SK-N-SH (cell line): ENCODE results near the gene ACOXL. TPM values are rescaled to one million over a fixed set of nuclear protein-coding genes. Genes with fewer than 3 reads are reported as not detected.
A peak's percentile ranks its signal among the peaks of the same experiment; 100 is the strongest.

Experiments used
- CTCF ChIA-PET: fragments of 300-600, 350-600 bp; formaldehyde crosslinking; extraction: SDS; loops from one replicate; lab custom pipeline; 2021; lab: Yijun Ruan, JAX
- POLR2A ChIA-PET: fragments of 350-600 bp; sonication (Branson Sonifier 250); formaldehyde crosslinking; extraction: SDS; loops from one replicate; lab custom pipeline; 2020; ENCODE audit warnings: antibody characterized with exemption, inconsistent platforms; lab: Yijun Ruan, JAX
- DNase-seq: peaks from one replicate; pipeline ENCODE4 v3.0.0; 2012
- H2AFZ ChIP-seq: fragments of 200-600 bp; sonication (generic); 2 replicates; pipeline ENCODE4 v1.8.1; 2016; ENCODE audit warnings: antibody characterized with exemption, mild to moderate bottlenecking, low read depth
- H3F3A ChIP-seq: fragments of 200-600 bp; sonication (generic); replicated peaks from 2 replicates; pipeline ENCODE3; 2016; ENCODE audit warnings: antibody characterized with exemption, mild to moderate bottlenecking; ENCODE audit not compliant: insufficient read depth
- H3K27ac ChIP-seq, 2 experiments: fragments of 200-500 bp in 1 of 2; fragments of 200-600 bp in 1 of 2; sonication (Bioruptor generic) in 1 of 2; sonication (generic), shearing (Covaris generic) in 1 of 2; 2 replicates each; pipeline versions ENCODE4 v1.5.1 to v1.6.1; 2014 to 2016; ENCODE audit warnings: low read depth in 2 of 2, inconsistent platforms in 1 of 2, low read length in 1 of 2, mild to moderate bottlenecking in 1 of 2, mixed read lengths in 1 of 2
- H3K27me3 ChIP-seq: fragments of 200-600 bp; sonication (generic), shearing (Covaris generic); 2 replicates; pipeline ENCODE4 v1.6.1; 2016; ENCODE audit warnings: mixed run types; ENCODE audit not compliant: insufficient read depth
- H3K36me3 ChIP-seq, 2 experiments: fragments of 200-500 bp in 1 of 2; fragments of 200-600 bp in 1 of 2; sonication (Bioruptor generic) in 1 of 2; sonication (generic) in 1 of 2; replicated peaks in 1 of 2; 2 replicates each; pipeline versions ENCODE3 to v1.5.1; 2014 to 2016; ENCODE audit warnings: low read length in 1 of 2, mild to moderate bottlenecking in 1 of 2; ENCODE audit not compliant: insufficient read depth in 2 of 2, control insufficient read depth in 1 of 2
- H3K4me1 ChIP-seq, 2 experiments: fragments of 200-500 bp in 1 of 2; fragments of 200-600 bp in 1 of 2; sonication (Bioruptor generic) in 1 of 2; sonication (generic), shearing (Covaris generic) in 1 of 2; 2 replicates each; pipeline versions ENCODE4 v1.5.1 to v1.6.1; 2014 to 2016; ENCODE audit warnings: low read depth in 1 of 2, low read length in 1 of 2, mixed run types in 1 of 2; ENCODE audit not compliant: insufficient read depth in 2 of 2, control insufficient read depth in 1 of 2
- H3K4me2 ChIP-seq: fragments of 200-600 bp; sonication (generic), shearing (Covaris generic); 2 replicates; pipeline ENCODE4 v1.6.1; 2017; ENCODE audit warnings: mixed run types
- H3K4me3 ChIP-seq, 2 experiments: fragments of 200-500 bp in 1 of 2; fragments of 200-600 bp in 1 of 2; sonication (Bioruptor generic) in 1 of 2; sonication (generic), shearing (Covaris generic) in 1 of 2; 2 replicates each; pipeline versions ENCODE4 v1.5.1 to v1.8.1; 2014 to 2016; ENCODE audit warnings: low read depth in 2 of 2, inconsistent platforms in 1 of 2, low read length in 1 of 2, mild to moderate bottlenecking in 1 of 2, mixed read lengths in 1 of 2, moderate library complexity in 1 of 2
- H3K79me2 ChIP-seq: fragments of 200-600 bp; sonication (generic); 2 replicates; pipeline ENCODE4 v1.8.1; 2017; ENCODE audit warnings: mild to moderate bottlenecking; ENCODE audit not compliant: insufficient read depth
- H3K9ac ChIP-seq: fragments of 200-600 bp; sonication (generic); 2 replicates; pipeline ENCODE4 v1.6.1; 2017; ENCODE audit warnings: mixed run types
- H3K9me2 ChIP-seq: fragments of 200-600 bp; sonication (generic); 2 replicates; pipeline ENCODE4 v1.6.1; 2017; ENCODE audit warnings: mixed run types
- H3K9me3 ChIP-seq: fragments of 200-600 bp; sonication (generic); 2 replicates; pipeline ENCODE4 v1.6.1; 2017; ENCODE audit warnings: mixed run types, mild to moderate bottlenecking, moderate library complexity
- H4K20me1 ChIP-seq: fragments of 200-600 bp; sonication (generic); 2 replicates; pipeline ENCODE4 v1.6.1; 2017; ENCODE audit warnings: mild to moderate bottlenecking, mixed run types; ENCODE audit not compliant: insufficient read depth
- FOXJ3 ChIP-seq: sonication (generic); formaldehyde crosslinking; IDR thresholded peaks from 2 replicates; pipeline ENCODE4 v1.5.1; 2020; ENCODE audit warnings: mild to moderate bottlenecking, missing genetic modification reagents
- GABPA ChIP-seq: IDR thresholded peaks from 2 replicates; pipeline ENCODE4 v1.4.0; 2012; ENCODE audit warnings: low read depth, mild to moderate bottlenecking
- JUND ChIP-seq: IDR thresholded peaks from 2 replicates; pipeline ENCODE4 v1.4.0; 2012
- MEF2A ChIP-seq: IDR thresholded peaks from 2 replicates; pipeline ENCODE4 v1.4.0; 2012; ENCODE audit warnings: low read depth, borderline replicate concordance
- NFIC ChIP-seq: IDR thresholded peaks from 2 replicates; pipeline ENCODE4 v1.4.0; 2012; ENCODE audit warnings: borderline replicate concordance
- POLR2AphosphoS5 ChIP-seq: IDR thresholded peaks from 2 replicates; pipeline ENCODE4 v1.6.1; 2012; ENCODE audit warnings: low read depth, low read length
- SIN3A ChIP-seq: IDR thresholded peaks from 2 replicates; pipeline ENCODE4 v1.6.1; 2012; ENCODE audit warnings: low read depth, mild to moderate bottlenecking, low read length, moderate library complexity, borderline replicate concordance
- TAF1 ChIP-seq: IDR thresholded peaks from 2 replicates; pipeline ENCODE4 v1.6.1; 2012; ENCODE audit warnings: low read depth, mild to moderate bottlenecking, low read length, moderate library complexity, borderline replicate concordance
- TEAD4 ChIP-seq: IDR thresholded peaks from 2 replicates; pipeline ENCODE4 v1.4.0; 2012; ENCODE audit warnings: mild to moderate bottlenecking, borderline replicate concordance; ENCODE audit not compliant: insufficient read depth
- WGBS: methylation state at CpG from one replicate; pipeline ENCODE4 v1.1.6; 2017; ENCODE audit warnings: low lambda C conversion rate; 5-methylcytosine and 5-hydroxymethylcytosine counted together
- polyA plus RNA-seq, 3 experiments: library from polyadenylated mRNA; depleted of rRNA; stranded (reverse); fragments of >200 nt; gene quantifications; 2 replicates each; pipeline ENCODE4 v1.2.3, GENCODE V29; 2012
- TF ChIP-seq, protein P1 (sequence below): IDR thresholded peaks from 2 replicates; pipeline ENCODE4 v1.6.1; 2012; ENCODE audit warnings: mild to moderate bottlenecking, low read depth, low read length, moderate library complexity
- TF ChIP-seq, protein P2 (sequence below): IDR thresholded peaks from 2 replicates; pipeline ENCODE4; 2012
- TF ChIP-seq, protein P3 (sequence below): fragments of 150-350 bp; IDR thresholded peaks from 2 replicates; pipeline ENCODE4 v1.6.1; 2016; ENCODE audit warnings: mild to moderate bottlenecking, low read depth, low read length
- TF ChIP-seq, protein P4 (sequence below): IDR thresholded peaks from 2 replicates; pipeline ENCODE4 v1.4.0; 2012; ENCODE audit warnings: low read depth, borderline replicate concordance

Gene ACOXL
- polyA plus RNA-seq, 1 of the 3 experiments (the other 2 are of a cell fraction): not detected

DNA sequence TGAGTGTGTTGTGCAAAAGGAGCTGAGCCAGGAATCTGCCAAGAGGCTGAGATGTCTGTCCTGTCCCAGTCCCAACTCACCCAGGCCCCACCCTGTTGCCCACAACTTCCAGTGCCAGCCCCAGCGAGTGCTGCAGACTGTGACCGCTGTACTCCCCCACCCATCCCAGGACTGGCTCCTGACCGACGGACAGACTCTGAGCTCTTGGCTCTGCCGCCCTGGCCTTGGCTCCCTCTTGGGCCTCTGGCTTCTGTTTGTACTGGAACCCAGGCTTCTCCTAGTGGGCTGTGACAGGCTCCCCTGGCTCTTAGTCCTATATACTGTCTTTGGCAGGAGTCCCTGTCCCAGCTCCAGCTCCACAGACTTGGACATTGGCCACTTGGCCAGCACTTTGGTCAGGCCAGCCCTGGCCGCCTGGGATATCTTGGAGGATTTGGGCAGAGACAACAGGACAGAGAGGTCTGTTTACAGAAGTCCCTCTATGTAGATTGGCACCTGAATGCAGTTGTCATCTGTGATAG is 41.1 kb downstream of the ACOXL start:
- Histone ChIP-seq H4K20me1 (no peaks in the 10 kb centered on the region), H3K9me2 (no peaks in the 10 kb centered on the region), H3K79me2 (no peaks in the 10 kb centered on the region), H3K4me3 (no peak overlapping the region), H3K4me1 (peaks cover 0 to 37% of the 10 kb centered on the region in 2 experiments; a peak in 3 of 4 replicates), H3K9ac (no peak overlapping the region), H3K27ac (peak overlapping the region in 1 of 2 experiments; percentile 37; a peak in 1 of 4 replicates), H3K36me3 (no peaks in the 10 kb centered on the region), H3K27me3 (peaks cover 11% of the 10 kb centered on the region; the same call in 1 of the 2 replicates), H3F3A (no peaks in the 10 kb centered on the region), H2AFZ (no peak overlapping the region), H3K9me3 (no peaks in the 10 kb centered on the region), H3K4me2 (no peak overlapping the region)
- no peak for DNase-seq
- TF ChIP-seq, protein P1, sequence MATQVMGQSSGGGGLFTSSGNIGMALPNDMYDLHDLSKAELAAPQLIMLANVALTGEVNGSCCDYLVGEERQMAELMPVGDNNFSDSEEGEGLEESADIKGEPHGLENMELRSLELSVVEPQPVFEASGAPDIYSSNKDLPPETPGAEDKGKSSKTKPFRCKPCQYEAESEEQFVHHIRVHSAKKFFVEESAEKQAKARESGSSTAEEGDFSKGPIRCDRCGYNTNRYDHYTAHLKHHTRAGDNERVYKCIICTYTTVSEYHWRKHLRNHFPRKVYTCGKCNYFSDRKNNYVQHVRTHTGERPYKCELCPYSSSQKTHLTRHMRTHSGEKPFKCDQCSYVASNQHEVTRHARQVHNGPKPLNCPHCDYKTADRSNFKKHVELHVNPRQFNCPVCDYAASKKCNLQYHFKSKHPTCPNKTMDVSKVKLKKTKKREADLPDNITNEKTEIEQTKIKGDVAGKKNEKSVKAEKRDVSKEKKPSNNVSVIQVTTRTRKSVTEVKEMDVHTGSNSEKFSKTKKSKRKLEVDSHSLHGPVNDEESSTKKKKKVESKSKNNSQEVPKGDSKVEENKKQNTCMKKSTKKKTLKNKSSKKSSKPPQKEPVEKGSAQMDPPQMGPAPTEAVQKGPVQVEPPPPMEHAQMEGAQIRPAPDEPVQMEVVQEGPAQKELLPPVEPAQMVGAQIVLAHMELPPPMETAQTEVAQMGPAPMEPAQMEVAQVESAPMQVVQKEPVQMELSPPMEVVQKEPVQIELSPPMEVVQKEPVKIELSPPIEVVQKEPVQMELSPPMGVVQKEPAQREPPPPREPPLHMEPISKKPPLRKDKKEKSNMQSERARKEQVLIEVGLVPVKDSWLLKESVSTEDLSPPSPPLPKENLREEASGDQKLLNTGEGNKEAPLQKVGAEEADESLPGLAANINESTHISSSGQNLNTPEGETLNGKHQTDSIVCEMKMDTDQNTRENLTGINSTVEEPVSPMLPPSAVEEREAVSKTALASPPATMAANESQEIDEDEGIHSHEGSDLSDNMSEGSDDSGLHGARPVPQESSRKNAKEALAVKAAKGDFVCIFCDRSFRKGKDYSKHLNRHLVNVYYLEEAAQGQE: no peak
- TF ChIP-seq TEAD4 (no peak), POLR2AphosphoS5 (no peak), SIN3A (no peak), GABPA (no peak), JUND (no peak), NFIC (no peak), MEF2A (no peak), FOXJ3 (no peak), TAF1 (no peak)
- TF ChIP-seq, protein P2, sequence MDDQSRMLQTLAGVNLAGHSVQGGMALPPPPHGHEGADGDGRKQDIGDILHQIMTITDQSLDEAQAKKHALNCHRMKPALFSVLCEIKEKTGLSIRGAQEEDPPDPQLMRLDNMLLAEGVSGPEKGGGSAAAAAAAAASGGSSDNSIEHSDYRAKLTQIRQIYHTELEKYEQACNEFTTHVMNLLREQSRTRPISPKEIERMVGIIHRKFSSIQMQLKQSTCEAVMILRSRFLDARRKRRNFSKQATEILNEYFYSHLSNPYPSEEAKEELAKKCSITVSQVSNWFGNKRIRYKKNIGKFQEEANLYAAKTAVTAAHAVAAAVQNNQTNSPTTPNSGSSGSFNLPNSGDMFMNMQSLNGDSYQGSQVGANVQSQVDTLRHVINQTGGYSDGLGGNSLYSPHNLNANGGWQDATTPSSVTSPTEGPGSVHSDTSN: no peak
- TF ChIP-seq, protein P3, sequence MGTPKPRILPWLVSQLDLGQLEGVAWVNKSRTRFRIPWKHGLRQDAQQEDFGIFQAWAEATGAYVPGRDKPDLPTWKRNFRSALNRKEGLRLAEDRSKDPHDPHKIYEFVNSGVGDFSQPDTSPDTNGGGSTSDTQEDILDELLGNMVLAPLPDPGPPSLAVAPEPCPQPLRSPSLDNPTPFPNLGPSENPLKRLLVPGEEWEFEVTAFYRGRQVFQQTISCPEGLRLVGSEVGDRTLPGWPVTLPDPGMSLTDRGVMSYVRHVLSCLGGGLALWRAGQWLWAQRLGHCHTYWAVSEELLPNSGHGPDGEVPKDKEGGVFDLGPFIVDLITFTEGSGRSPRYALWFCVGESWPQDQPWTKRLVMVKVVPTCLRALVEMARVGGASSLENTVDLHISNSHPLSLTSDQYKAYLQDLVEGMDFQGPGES: no peak
- TF ChIP-seq, protein P4, sequence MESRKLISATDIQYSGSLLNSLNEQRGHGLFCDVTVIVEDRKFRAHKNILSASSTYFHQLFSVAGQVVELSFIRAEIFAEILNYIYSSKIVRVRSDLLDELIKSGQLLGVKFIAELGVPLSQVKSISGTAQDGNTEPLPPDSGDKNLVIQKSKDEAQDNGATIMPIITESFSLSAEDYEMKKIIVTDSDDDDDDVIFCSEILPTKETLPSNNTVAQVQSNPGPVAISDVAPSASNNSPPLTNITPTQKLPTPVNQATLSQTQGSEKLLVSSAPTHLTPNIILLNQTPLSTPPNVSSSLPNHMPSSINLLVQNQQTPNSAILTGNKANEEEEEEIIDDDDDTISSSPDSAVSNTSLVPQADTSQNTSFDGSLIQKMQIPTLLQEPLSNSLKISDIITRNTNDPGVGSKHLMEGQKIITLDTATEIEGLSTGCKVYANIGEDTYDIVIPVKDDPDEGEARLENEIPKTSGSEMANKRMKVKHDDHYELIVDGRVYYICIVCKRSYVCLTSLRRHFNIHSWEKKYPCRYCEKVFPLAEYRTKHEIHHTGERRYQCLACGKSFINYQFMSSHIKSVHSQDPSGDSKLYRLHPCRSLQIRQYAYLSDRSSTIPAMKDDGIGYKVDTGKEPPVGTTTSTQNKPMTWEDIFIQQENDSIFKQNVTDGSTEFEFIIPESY: no peak
- POLR2A ChIA-PET: no interaction called here
- 80% methylated on average over 1 of the region's 6 CpGs for WGBS
- CTCF ChIA-PET: interaction anchor here (0.9 to 9.1 kb wide), 3 partner anchors 18 to 39 kb away, joined by 3 to 59 read pairs (median 4); no protein-coding TSS in a partner anchor
